Skeletal muscle tissue (tissue), 4 donors: Measurements from ENCODE around the gene RPS24. TPM values are rescaled to one million over a fixed set of nuclear protein-coding genes. Genes with fewer than 3 reads are reported as not detected.

Experiments
- H3K27ac ChIP-seq: one replicate; pipeline ENCODE4 v1.7.0; 2013; ENCODE audit warnings: mild to moderate bottlenecking, low read depth, low read length, inconsistent platforms
- H3K27me3 ChIP-seq, 3 donors: one replicate each; pipeline ENCODE4 v1.7.0; 2013; ENCODE audit warnings: low read length in 3 of 3; ENCODE audit not compliant: control insufficient read depth in 3 of 3, insufficient read depth in 3 of 3
- H3K36me3 ChIP-seq, 3 donors: one replicate each; pipeline ENCODE4 v1.7.0; 2013; ENCODE audit warnings: low read length in 3 of 3; ENCODE audit not compliant: control insufficient read depth in 3 of 3, insufficient read depth in 3 of 3
- H3K4me1 ChIP-seq, 3 donors: one replicate each; pipeline ENCODE4 v1.7.0; 2013; ENCODE audit warnings: low read length in 3 of 3, mild to moderate bottlenecking in 3 of 3; ENCODE audit not compliant: control insufficient read depth in 3 of 3, insufficient read depth in 3 of 3
- H3K4me3 ChIP-seq, 3 donors: one replicate each; pipeline ENCODE4 v1.7.0; 2013; ENCODE audit warnings: low read length in 3 of 3
- H3K9ac ChIP-seq, 3 donors: one replicate each; pipeline ENCODE4 v1.7.0; 2013; ENCODE audit warnings: low read length in 3 of 3, mild to moderate bottlenecking in 3 of 3, moderate library complexity in 2 of 3, low read depth in 1 of 3
- H3K9me3 ChIP-seq, 3 donors: one replicate each; pipeline ENCODE4 v1.7.0; 2013; ENCODE audit warnings: low read length in 3 of 3; ENCODE audit not compliant: control insufficient read depth in 3 of 3
- total RNA-seq: library from RNA; depleted of rRNA; stranded (reverse); fragments of >200 nt; gene quantifications from one replicate; pipeline ENCODE4 v1.2.3, GENCODE V29; 2014
- donor health status: Osteomylitis.

The RPS24 gene
- total RNA-seq, 1 donor from 2014 or later = 2,668 TPM

- H3K27me3 ChIP-seq = no peaks in the 10 kb centered on the region
- H3K9ac ChIP-seq = no peak overlapping the region
- H3K27ac ChIP-seq = no peak overlapping the region
- H3K36me3 ChIP-seq = peaks cover 50 to 65% (median 55%) of the 10 kb centered on the region in 3 donors
- H3K4me1 ChIP-seq = peaks cover 11 to 16% (median 11%) of the 10 kb centered on the region in 3 donors
- H3K4me3 ChIP-seq = no peak overlapping the region
- H3K9me3 ChIP-seq = no peaks in the 10 kb centered on the region
Measured at GRCh38 chr10:78023741-78024140, 9.9 kb upstream of the RPS24 start.

DNA sequence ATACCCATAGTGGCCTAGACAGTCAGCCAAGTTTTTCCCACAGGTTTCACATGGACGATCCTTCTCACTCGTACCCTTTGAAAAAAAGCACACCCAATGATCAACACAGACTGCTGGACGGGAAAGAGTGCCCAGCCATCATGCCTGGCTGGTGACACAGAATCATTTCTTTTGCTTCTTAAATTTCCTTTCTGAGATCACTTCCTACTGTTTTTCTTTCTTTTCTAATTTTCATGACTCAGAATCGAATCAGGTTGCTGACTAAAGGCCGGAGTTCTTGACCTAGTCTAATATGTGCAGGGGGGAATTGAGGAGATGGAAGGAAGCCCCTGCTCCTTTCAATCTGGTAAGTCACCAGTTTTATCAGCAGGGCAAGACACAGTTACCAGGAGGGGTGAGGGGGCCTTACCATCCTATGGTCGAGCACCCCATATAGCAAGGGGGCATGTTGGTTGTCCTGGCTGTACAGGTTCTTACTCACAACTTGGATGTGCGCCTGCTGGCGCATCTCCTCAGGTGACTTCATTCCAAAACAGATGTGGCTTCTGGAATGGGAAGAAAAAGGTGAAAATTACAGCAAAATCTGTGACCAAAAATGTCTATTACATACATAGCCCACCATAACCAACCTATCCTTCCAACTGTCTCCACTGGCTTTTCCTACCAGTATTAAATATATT, 7.8 kb upstream of the RPS24 start:
- H3K9me3 ChIP-seq = no peaks in the 10 kb centered on the region
- peaks cover 18 to 28% (median 21%) of the 10 kb centered on the region in 3 donors for H3K4me1 ChIP-seq
- no peak overlapping the region for H3K27ac ChIP-seq
- peaks cover 43 to 55% (median 45%) of the 10 kb centered on the region in 3 donors for H3K36me3 ChIP-seq
- H3K27me3 ChIP-seq = no peaks in the 10 kb centered on the region
- H3K4me3 ChIP-seq = no peak overlapping the region
- H3K9ac ChIP-seq = no peak overlapping the region

DNA sequence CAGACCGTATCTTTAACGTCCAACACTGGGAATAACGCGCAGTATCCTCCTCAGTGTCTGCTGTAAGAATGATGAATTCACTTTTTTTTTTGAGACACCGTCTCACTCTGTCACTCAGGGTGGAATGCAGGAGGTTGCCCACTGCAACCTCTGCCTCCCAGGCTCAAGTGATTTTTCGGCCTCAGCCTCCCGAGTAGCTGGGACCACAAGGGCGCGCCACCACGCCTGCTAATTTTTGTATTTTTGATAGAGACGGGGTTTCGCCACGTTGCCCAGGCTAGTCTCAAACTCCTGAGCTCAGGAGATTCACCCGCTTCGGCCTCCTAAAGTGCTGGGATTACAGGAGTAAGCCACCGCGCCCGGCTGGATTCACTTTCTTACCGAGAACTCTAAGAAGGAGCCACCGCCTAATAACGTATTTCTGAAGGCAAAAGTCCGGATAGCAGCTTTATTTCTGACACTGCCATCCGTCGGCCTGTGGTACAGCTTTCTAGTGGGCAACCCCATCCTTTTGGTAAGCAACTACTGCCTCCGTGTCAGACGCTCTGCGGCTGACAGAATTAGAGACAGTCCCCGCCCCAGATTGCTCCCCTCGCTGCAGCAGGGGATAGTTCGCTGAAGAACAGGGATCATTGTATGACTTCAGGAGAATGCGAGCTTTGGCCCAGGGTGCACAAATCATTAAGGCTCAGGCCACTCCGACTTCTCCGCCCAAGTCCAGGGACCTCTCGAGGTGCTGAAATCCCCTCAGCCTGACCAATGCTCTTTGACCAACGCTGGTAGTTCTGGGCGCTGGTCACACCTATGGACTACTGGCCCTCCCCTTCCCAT, 5.0 kb upstream of the RPS24 start:
- peaks cover 21 to 29% (median 24%) of the 10 kb centered on the region in 3 donors for H3K36me3 ChIP-seq
- H3K27ac ChIP-seq = peak overlapping the region; percentile 89
- H3K4me3 ChIP-seq = peak overlapping the region; percentile 93 to 98 (median 93)
- no peaks in the 10 kb centered on the region for H3K9me3 ChIP-seq
- H3K9ac ChIP-seq = peak overlapping the region; percentile 95 to 97 (median 95)
- no peaks in the 10 kb centered on the region for H3K27me3 ChIP-seq
- peaks cover 18 to 28% (median 21%) of the 10 kb centered on the region in 3 donors for H3K4me1 ChIP-seq

GRCh38 chr10:78029269-78030226, 4.1 kb upstream of the RPS24 start, which contains the start of gene POLR3A:
TSS of gene POLR3A (minus strand) at chr10:78029515. CDS start at chr10:78029407, 108 bp downstream.
- Histone ChIP-seq H3K27ac (peak within 1 kb of the TSS; percentile 89), H3K9me3 (no peaks in the 10 kb centered on the region), H3K9ac (peak within 1 kb of the TSS; percentile 95 to 97 (median 95)), H3K4me3 (peak within 1 kb of the TSS; percentile 93 to 98 (median 93)), H3K27me3 (no peaks in the 10 kb centered on the region), H3K4me1 (peaks cover 20 to 37% (median 25%) of the 10 kb centered on the region in 3 donors), H3K36me3 (peaks cover 14 to 24% (median 17%) of the 10 kb centered on the region in 3 donors)

- peak overlapping the region; percentile 91 to 97 (median 95) for H3K4me3 ChIP-seq
- H3K27ac ChIP-seq = peak overlapping the region; percentile 66
- no peaks in the 10 kb centered on the region for H3K27me3 ChIP-seq
- peaks cover 14 to 49% (median 30%) of the 10 kb centered on the region in 3 donors for H3K4me1 ChIP-seq
- peak overlapping the region; percentile 57 to 69 (median 63) for H3K9ac ChIP-seq
- H3K36me3 ChIP-seq = peaks cover 27 to 33% (median 29%) of the 10 kb centered on the region in 3 donors
- H3K9me3 ChIP-seq = no peaks in the 10 kb centered on the region
Measured at GRCh38 chr10:78033387-78033636, 351 bp upstream of the RPS24 start.

DNA sequence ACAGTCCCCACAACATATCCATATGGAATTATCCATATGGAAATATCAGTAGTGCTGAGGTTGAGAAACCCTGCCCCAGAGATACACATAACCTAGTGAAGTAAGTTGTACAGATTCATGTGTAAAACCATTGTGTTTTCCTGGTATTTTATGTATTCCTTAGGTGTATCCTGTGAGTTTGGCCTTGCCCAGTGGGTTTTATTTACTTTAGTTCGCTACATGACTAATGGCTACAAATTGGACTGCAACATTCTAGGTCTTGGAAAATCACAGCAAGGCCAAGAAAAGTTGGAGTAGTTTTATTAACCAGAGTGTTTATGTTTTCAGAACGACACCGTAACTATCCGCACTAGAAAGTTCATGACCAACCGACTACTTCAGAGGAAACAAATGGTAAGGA, 1.4 kb downstream of the RPS24 start:
- H3K9me3 ChIP-seq = no peaks in the 10 kb centered on the region
- H3K27ac ChIP-seq = no peak overlapping the region
- peak overlapping the region in 2 of 3 donors; percentile 91 to 97 for H3K4me3 ChIP-seq
- H3K4me1 ChIP-seq = peaks cover 4 to 37% (median 17%) of the 10 kb centered on the region in 3 donors
- no peaks in the 10 kb centered on the region for H3K27me3 ChIP-seq
- H3K9ac ChIP-seq = peak overlapping the region in 1 of 3 donors; percentile 82
- H3K36me3 ChIP-seq = peaks cover 39 to 48% (median 40%) of the 10 kb centered on the region in 3 donors

DNA sequence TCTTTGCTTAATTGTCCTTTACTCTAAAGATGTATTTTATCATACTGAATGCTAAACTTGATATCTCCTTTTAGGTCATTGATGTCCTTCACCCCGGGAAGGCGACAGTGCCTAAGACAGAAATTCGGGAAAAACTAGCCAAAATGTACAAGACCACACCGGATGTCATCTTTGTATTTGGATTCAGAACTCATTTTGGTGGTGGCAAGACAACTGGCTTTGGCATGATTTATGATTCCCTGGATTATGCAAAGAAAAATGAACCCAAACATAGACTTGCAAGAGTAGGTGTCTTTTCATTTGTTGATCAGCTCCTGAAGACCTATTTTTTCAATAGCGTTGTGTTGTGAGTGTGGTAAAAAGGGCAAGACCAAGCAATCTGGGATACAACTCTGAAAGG, 1.8 kb downstream of the RPS24 start:
- Histone ChIP-seq H3K4me3 (peak overlapping the region in 1 of 3 donors; percentile 91), H3K9me3 (no peaks in the 10 kb centered on the region), H3K4me1 (peaks cover 3 to 36% (median 16%) of the 10 kb centered on the region in 3 donors), H3K36me3 (peaks cover 40 to 52% (median 43%) of the 10 kb centered on the region in 3 donors), H3K27me3 (no peaks in the 10 kb centered on the region), H3K9ac (no peak overlapping the region), H3K27ac (no peak overlapping the region)

DNA sequence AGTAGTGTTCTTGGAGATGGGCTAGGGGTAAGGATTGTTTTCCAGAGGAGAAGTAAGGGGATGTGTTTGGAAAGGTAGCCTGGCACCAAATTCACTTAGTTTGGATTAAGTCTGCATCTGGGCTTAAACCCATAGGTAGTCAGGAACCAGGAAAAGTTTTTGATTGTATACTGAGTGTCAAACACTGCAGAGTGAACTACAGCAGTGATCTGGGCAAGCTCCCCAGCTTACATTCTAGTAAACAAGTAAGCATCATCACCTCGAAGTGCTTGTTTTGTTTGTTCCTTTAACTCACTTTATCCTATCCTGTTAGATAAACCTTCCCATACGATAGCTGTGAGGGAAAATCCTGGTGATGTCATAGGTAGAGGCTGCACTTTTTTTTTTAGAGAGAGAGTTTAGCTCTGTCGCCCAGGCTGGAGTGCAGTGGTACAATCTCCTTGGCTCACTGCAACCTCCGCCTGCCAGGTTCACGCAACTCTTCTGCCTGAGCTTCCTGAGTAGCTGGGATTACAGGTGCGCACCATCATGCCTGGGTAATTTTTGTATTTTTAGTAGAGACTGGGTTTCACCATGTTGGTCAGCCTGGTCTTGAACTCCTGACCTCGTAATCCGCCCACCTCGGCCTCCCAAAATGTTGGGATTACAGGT, 2.4 kb downstream of the RPS24 start:
- H3K4me1 ChIP-seq = peaks cover 3 to 36% (median 16%) of the 10 kb centered on the region in 3 donors
- H3K9ac ChIP-seq = peak overlapping the region in 1 of 3 donors; percentile 11
- no peak overlapping the region for H3K27ac ChIP-seq
- no peak overlapping the region for H3K4me3 ChIP-seq
- peaks cover 46 to 58% (median 49%) of the 10 kb centered on the region in 3 donors for H3K36me3 ChIP-seq
- H3K27me3 ChIP-seq = no peaks in the 10 kb centered on the region
- H3K9me3 ChIP-seq = no peaks in the 10 kb centered on the region

GRCh38 chr10:78038105-78038504, 4.4 kb downstream of the RPS24 start:
- Histone ChIP-seq H3K36me3 (peaks cover 54 to 76% (median 65%) of the 10 kb centered on the region in 3 donors), H3K4me3 (no peak overlapping the region), H3K27ac (no peak overlapping the region), H3K27me3 (no peaks in the 10 kb centered on the region), H3K9ac (peak overlapping the region in 2 of 3 donors; percentile 4 to 8), H3K4me1 (peaks cover 3 to 45% (median 16%) of the 10 kb centered on the region in 3 donors), H3K9me3 (no peaks in the 10 kb centered on the region)
